Limb (tissue), 2 donors: ENCODE measurements around the gene IL22.
"Not testable (repeated sequence)": the region's sequence is repeated elsewhere in the genome, so short reads cannot be mapped to it uniquely, and the experiment has no call there.

Source experiments
- DNase-seq, 2 donors: peaks; one replicate each; pipeline ENCODE4 v3.0.0-alpha.2; 2016; ENCODE audit errors: extremely low spot score in 2 of 2

The IL22 gene

DNA sequence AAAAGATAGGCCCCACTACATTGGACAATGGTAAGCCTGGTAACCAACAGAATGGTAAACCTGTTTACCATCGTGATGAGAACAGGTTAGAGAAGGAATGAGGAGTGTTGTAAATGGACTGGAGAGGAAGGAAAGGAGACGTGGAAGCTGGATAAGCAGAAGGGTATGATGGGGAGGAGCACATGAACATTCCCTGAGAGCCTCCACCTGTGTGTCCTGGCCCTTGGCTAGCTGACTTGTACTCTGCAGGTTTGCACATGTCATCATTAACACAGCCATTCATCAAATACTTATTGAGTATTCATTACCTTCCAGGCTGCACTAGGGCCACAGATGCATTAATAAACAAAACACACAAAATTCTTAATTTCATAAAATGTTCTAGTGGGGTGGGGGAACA is 23.4 kb downstream of the IL22 start:
- no peak for DNase-seq

DNA sequence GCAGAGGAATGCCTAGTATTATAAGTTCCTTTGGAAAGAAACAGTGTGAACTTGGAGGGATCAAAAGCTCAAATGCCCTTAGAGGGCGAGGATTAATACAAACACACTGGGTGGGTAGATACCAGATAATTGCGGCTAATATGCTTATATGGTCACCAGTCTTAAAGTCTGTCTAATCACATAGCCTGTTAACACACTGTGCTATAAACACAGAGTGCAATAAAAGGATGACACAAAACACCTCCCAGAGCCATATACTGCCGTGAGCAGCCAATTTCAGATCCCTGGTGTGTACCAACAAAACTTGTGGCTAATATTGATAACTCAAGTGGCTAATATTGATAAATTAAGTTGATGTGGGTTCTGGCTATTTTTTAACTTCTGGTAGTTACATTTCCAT is 26.0 kb downstream of the IL22 start:
- no peak for DNase-seq

DNA sequence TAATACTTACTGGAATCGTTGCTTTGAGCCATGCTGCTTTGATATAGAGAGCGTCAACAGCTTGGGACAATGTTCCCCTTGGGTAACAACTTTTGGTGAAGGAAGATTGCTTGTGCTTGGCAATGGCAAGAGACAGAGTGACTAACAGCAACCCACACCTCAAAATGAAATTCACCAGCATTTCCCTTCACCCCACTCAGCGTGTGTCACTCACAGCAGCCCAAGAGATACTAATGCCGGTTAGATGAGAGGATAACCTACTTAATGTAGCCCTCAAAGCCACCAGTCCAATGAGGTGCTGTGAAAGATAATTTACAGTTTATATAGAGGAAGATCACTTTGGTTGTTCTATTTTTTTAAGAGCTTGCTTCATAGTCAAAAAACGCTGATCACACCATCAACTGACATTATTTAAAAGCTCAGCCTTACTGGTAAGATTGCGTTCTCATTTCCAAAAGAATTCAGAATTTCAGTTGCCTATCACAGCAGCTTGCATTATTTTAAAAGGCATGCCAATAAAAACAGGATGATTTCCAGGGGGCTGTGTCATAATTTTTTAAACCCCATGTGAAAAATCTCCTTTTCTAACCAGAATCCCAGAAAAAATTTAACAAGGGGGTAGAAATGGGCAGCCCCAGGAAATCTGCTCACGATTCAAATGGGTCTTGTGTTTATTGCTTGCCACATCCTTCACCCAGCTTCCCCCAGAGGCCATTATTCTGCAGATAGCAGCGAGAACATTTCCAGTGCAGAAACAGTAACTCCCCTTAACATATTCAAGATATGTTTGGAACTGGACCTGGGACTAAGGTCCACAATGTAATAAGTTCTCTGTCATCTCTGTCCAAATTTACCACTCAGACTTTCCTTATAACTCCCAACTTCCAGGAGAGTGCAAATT is 27.6 kb downstream of the IL22 start, which contains the start of gene IL26:
Gene IL26, minus strand, starts transcription at position 235 of the 901 bp plus-strand sequence. Its CDS starts 54 bp downstream, at position 181.
- DNase-seq = no peak

DNA sequence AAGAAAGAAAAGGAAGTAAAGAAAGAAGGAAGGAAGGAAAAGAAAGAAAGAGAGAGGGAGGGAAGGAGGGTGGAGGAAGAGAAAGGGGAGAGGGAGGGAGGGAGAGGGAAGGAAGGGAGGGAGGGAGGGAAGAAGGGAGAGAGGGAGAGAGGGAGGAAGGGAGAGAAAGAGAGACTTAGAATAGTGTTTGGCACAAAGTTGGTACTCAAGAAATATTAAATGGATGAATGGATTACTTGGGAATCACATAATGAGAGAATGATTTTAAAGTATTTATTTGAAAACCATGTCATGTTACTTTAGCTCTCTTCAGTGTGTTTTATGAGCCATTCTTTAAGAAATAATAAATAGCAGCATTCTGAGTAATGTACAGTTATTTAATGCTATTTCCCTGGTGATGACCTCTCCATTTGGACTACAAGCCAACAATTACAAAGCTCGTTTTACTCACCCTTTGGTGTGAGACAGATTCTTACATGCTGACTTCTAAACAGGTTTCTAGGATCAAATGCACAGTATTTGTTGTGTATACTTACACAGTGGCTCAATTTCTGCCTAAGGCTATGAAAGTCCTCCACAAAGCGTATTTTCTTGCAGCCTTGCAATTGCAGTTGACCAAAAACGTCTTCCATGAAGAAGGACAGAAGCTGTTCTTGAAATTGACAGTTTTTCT is 28.7 kb downstream of the IL22 start:
- no peak for DNase-seq

DNA sequence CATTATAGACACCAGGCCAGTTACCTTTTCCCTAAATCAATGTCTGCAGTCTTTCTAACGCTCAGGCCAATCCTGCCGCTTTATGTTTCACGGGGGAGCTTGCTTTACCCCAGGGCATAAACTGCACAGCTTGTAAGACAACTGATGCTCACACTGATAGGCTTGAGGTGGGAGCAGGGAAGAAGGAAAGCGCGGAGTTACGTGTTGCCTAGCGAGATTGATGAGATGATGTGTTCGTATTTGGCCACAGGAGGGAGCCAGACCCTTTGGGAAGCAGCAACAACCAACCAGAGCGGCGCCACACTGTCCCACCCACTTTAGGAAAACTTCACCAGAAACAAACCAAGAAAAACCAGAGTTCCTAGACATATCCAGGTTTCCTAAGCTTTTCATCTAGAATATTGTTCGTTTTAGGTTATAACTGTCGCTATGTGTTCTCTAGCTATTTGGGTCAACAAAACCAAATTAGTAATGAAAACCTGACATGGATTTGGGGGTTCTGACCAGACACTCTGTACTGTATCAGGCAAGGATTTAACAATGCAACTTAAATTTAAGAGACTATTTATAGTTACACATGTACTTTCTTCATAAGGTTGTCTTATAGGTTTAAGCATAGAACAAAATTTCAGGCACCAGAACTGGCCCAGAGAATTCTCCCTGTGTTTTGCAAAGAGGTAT is 30.2 kb downstream of the IL22 start:
- DNase-seq = peak; percentile 82 to 87

DNA sequence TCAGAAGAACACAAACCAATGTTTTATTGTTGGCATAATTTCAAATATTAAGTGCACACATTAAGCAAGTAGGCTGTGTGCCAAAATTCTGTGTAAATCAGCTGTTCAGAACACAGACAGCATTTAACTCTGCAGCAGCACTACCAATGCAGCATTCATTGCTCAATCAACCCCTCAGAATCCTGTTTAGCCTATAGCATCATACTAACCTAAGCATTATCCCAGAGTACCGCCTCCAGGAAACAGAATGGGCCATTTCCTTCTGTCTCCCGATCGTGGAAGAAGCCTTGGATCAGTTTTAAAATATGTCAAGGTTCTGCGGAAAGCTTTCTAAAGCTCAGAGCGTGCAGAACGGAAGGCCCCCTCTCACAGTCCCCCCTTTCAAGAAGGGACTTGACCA is 31.1 kb downstream of the IL22 start:
- peak in 1 of 2 donors; percentile 38 for DNase-seq

DNA sequence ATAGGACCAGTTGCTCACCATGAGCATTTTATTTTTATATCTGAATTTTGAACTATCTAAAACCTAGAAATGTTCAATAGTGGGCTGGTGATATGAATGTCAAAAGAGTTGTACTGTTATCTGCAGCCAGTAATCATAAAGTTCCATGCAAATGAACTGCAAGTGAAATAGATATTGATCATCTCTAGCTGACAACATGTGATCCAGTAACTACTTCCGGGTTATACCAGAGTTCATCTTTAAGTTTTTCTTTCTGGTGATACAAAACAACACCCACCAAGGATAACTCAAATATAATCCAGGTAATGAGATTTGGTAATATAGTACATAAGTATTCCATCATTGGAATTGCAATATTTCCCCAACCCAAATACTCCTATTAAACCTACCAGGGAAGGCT is 31.9 kb downstream of the IL22 start:
- DNase-seq = no peak

DNA sequence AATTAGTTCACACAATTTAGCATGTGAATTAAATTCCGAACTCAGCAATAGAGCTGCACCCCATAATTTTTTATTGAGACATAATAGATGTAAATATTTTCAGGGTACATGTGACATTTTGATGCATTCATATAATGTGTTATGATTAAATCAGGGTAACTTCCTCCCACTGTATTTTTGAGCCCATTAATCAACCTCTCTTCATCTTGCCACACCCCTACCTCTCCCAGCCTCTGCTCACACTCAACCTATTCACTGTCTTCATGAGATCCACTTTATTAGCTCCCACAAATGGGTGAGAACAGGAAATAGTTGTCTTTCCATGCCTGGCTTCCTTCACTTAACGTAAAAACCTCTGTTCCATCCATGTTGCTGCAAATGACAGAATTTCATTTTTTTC is 42.5 kb downstream of the IL22 start:
- no peak for DNase-seq

DNA sequence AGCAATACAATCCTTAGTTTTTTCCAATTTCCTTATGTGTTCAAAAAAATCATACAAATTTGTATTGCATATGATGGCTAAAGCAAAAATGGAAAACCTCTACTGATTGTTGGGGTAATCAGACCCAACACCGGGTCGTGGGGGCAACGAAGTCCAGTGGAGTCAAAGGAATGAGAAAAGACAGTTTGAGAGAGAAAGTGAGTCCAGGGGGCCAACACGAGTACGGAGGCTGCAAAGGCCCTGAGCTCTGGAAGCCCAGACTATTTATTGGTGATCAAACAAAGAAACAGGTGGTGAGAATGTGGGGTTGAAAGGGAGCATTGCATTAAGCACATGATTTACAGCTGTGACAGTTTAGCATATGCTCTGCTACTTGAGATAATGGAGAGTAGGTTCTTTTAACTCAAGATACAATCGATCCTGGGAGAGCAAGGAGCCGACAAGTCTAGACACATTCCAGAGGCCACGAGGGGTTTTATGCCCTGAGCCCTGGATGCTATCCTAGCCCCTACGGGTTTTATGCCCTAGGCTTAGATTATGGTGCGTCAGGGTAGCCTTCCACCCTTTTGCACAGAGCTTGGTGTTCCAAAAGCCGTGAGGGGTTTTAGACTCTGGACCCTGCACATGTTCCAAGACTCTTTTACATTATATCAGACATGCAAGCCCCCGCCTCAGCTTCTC is 44.2 kb downstream of the IL22 start:
- DNase-seq = not testable (repeated sequence)

DNA sequence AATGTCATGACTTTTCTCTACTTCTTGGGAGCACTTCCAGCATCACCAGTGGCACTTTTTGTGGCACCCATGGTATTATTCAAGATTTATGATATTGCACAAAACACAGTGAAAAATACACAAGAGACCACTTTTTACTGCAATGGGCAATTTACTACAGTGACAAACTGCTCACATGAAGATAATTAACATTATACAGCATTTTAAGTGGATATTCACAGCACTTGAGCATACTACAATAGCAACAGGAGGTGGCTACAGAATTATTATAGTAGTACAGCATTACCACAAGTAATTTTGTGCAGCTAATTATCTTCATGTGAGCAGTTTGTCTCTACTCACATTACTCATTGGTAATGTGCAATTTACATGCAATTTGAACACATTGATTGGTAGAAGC is 46.1 kb downstream of the IL22 start:
- DNase-seq = no peak

DNA sequence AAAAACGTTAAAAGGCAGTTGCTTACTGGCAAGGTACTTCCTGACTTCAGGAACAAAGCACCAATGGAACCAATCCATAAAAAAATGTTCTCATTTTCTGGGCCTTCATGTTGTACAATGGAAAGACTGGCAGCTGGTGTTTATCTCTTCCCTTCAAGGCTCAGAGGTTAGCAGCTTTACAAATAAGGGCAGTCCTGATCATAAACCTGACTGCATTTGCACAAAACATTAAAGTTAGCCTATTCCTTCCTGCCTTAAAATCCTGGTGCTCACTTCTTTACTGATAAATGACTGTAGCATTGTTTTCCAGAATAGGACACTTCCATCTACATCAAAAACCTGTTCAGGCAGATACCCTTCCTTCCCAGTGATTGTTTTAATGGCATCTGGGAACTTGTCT is 47.0 kb downstream of the IL22 start:
- no peak for DNase-seq

DNA sequence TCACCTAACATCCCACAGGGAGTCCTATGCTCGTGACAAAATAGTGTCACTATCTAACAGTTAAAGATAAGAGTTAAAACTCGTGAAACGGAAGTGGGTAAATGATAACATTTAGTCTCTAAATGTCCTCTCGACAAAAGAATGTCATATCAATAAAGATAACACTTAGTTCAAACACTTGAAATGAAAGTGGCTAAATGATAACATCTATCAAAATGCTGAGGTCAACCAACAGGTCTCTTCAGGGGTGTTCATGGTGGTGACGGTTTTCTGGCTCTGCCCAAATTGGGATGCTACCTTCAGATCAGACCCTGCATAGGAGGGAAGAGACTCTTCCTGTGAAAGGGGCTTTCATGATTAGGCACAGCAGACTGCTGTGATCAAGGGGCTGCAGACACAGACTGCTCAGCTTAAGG is 49.9 kb downstream of the IL22 start:
- DNase-seq = no peak

DNA sequence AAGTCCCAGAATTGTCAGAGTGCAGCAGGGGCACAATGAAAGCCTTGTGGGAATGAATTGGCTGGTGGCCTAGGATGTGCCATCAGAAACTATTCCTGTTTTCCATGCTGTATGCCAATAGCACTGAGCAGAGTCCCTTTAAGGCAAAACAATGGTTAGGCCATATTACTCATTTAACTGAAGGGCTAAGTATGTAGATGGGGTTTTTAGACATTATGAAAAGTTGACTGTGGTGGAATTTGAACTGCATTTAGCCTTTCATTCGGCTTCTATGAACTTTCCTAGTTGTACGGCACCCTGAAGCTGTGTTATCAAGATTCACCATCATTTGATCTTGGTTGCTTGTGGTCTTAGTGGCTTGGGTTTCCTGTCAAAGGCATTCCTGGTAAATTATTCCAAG is 52.5 kb downstream of the IL22 start:
- no peak for DNase-seq

DNA sequence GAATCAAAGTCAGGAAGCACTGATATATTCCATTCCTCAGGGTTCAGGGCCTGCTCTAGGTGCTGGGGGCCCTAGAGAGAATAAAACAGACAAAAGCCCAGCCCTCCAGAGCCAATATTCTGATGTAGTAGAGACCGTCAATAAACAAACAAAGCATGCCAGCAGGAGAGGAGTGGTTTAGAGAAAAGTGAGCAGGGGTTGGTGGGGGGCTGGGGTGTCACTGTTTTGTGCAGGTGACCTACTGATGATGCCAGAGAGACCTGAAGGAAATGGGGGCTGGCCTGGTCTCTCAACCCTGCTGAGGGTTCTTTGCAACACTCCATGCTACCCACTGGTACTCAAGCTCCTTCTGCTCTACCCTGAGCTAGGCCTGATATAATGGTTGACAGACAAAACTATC is 54.3 kb downstream of the IL22 start:
- no peak for DNase-seq

DNA sequence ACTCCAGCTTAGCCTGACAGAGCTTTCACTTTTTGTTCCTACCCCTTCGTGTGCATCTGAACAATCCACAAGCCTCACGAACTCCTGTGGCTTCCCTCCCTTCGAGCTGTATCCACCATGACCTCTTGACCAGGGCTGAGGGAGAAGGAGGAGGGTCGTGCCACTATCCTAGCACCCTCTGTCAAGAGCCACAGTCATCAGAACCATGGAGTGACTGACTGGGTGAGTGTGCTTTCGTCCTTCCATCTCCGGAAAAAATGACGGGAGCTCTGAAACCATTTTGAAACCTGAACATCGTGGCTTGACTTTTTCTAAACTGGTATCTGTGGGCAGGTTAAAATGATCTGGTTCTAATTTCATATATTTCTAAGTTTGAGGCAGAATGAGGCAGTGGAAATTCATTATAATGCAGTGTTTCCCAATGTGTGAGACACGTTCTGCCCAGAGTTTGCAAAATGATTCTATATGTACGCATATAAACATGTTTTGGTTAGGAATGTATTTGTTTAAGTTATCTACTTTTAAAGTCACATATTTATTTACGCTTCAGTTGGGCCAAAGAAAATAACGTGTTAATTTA is 54.8 kb downstream of the IL22 start:
- DNase-seq = no peak
